ENCODE measurements around the gene FABP1. TPM values are rescaled to one million over a fixed set of nuclear protein-coding genes. Genes with fewer than 3 reads are reported as not detected.

Gene FABP1
- total and polyA plus RNA-seq, 2 donors (not counting 1 experiment from before 2014, with no cell fraction given) = not detected

DNA sequence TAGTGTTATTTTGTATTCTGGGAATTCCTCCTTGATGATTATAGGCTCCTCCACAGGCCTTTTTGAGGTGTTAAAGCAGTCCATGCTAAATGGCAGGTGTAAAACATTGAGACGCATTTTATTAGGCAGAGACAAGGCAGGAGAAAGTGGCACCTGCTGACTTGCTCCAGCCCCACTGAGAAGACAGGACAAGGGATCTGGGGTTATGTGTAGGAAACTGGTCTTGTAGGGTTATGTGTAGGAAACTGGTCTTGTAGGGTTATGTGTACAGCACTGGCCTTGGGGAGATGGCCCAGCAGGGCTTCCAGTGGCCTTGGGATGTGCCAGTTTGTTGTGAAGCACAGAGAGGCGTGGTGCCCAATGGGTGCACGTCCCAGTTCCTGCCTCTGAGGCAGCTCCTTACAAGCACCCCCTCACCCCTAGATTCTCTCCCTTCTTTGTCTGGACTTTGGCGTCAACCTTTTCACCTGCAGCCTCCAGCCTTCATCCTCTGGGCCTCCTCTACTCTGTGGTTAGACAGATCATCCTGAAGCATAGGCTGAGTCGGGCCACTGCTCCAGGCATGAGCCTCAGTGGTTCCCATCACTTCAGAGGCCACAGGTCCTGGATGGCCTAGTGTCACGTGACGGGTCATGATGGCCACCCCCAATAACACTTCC lies 921 bp upstream of the FABP1 start:
- no peak overlapping the region for H3K9ac ChIP-seq (ENCODE audit: insufficient read depth, low read length)
- H3K4me3 ChIP-seq (replicated peaks in 1 of 4; ENCODE audit: control extremely low read depth in 1 of 4, insufficient read depth in 1 of 4, low read depth in 3 of 4, low read length in 4 of 4) = no peak overlapping the region
- H3K79me2 ChIP-seq (ENCODE audit: control insufficient read depth, insufficient read depth, low read length) = no peaks in the 10 kb centered on the region
- no peaks in the 10 kb centered on the region for H3K36me3 ChIP-seq (ENCODE audit: control insufficient read depth, insufficient read depth, low read length)
- DNase-seq (ENCODE audit: low read depth in 2 of 2) = no peak
- H3K4me1 ChIP-seq (ENCODE audit: control insufficient read depth, extremely low read depth, insufficient read depth, low read length) = no peaks in the 10 kb centered on the region
- no peaks in the 10 kb centered on the region for H4K20me1 ChIP-seq (ENCODE audit: control insufficient read depth, extremely low read depth, insufficient read depth, low read length)
- H2AFZ ChIP-seq (ENCODE audit: low read length) = no peak overlapping the region
- H3K27me3 ChIP-seq (ENCODE audit: control insufficient read depth, insufficient read depth, low read length) = peaks cover 2% of the 10 kb centered on the region
- TF ChIP-seq, protein P1, sequence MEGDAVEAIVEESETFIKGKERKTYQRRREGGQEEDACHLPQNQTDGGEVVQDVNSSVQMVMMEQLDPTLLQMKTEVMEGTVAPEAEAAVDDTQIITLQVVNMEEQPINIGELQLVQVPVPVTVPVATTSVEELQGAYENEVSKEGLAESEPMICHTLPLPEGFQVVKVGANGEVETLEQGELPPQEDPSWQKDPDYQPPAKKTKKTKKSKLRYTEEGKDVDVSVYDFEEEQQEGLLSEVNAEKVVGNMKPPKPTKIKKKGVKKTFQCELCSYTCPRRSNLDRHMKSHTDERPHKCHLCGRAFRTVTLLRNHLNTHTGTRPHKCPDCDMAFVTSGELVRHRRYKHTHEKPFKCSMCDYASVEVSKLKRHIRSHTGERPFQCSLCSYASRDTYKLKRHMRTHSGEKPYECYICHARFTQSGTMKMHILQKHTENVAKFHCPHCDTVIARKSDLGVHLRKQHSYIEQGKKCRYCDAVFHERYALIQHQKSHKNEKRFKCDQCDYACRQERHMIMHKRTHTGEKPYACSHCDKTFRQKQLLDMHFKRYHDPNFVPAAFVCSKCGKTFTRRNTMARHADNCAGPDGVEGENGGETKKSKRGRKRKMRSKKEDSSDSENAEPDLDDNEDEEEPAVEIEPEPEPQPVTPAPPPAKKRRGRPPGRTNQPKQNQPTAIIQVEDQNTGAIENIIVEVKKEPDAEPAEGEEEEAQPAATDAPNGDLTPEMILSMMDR (conservative IDR thresholded peaks at IDR 0.05 in 1 of 2, IDR thresholded peaks at IDR 0.05 in 1 of 2; ENCODE audit: low read depth in 1 of 2, low read length in 2 of 2) = no peak
- TF ChIP-seq EZH2 (IDR thresholded peaks at IDR 0.05; ENCODE audit: low read length, missing control alignments) = no peak
- H3K4me2 ChIP-seq (ENCODE audit: extremely low read depth, insufficient read depth, low read length) = no peak overlapping the region
- no peaks in the 10 kb centered on the region for H3K9me3 ChIP-seq (ENCODE audit: control insufficient read depth, insufficient read depth, low read depth, low read length)
- no peak overlapping the region for H3K27ac ChIP-seq (ENCODE audit: insufficient read depth, low read length)

DNA sequence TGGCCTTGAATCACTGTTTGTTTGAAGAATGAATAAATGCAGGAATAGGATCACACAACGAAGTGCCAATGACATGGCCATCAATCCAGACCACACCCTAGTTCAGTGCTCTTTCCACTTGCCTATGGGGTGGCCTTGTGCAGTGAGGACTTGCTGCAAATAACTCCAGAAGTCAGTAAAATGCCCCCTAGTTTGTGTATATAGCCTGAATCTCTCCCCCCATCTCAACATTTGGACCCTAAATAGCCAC lies 299 bp downstream of the FABP1 start:
- H4K20me1 ChIP-seq (ENCODE audit: control insufficient read depth, extremely low read depth, insufficient read depth, low read length) = no peaks in the 10 kb centered on the region
- no peaks in the 10 kb centered on the region for H3K79me2 ChIP-seq (ENCODE audit: control insufficient read depth, insufficient read depth, low read length)
- H3K36me3 ChIP-seq (ENCODE audit: control insufficient read depth, insufficient read depth, low read length) = no peaks in the 10 kb centered on the region
- TF ChIP-seq, protein P1 (conservative IDR thresholded peaks at IDR 0.05 in 1 of 2, IDR thresholded peaks at IDR 0.05 in 1 of 2; ENCODE audit: low read depth in 1 of 2, low read length in 2 of 2) = no peak
- TF ChIP-seq EZH2 (IDR thresholded peaks at IDR 0.05; ENCODE audit: low read length, missing control alignments) = no peak
- no peak overlapping the region for H3K27ac ChIP-seq (ENCODE audit: insufficient read depth, low read length)
- no peak overlapping the region for H3K9ac ChIP-seq (ENCODE audit: insufficient read depth, low read length)
- no peaks in the 10 kb centered on the region for H3K4me1 ChIP-seq (ENCODE audit: control insufficient read depth, extremely low read depth, insufficient read depth, low read length)
- DNase-seq (ENCODE audit: low read depth in 2 of 2) = no peak
- H3K4me2 ChIP-seq (ENCODE audit: extremely low read depth, insufficient read depth, low read length) = no peak overlapping the region
- H3K27me3 ChIP-seq (ENCODE audit: control insufficient read depth, insufficient read depth, low read length) = peaks cover 2% of the 10 kb centered on the region
- no peak overlapping the region for H3K4me3 ChIP-seq (replicated peaks in 1 of 4; ENCODE audit: control extremely low read depth in 1 of 4, insufficient read depth in 1 of 4, low read depth in 3 of 4, low read length in 4 of 4)
- H3K9me3 ChIP-seq (ENCODE audit: control insufficient read depth, insufficient read depth, low read depth, low read length) = no peaks in the 10 kb centered on the region
- no peak overlapping the region for H2AFZ ChIP-seq (ENCODE audit: low read length)

DNA sequence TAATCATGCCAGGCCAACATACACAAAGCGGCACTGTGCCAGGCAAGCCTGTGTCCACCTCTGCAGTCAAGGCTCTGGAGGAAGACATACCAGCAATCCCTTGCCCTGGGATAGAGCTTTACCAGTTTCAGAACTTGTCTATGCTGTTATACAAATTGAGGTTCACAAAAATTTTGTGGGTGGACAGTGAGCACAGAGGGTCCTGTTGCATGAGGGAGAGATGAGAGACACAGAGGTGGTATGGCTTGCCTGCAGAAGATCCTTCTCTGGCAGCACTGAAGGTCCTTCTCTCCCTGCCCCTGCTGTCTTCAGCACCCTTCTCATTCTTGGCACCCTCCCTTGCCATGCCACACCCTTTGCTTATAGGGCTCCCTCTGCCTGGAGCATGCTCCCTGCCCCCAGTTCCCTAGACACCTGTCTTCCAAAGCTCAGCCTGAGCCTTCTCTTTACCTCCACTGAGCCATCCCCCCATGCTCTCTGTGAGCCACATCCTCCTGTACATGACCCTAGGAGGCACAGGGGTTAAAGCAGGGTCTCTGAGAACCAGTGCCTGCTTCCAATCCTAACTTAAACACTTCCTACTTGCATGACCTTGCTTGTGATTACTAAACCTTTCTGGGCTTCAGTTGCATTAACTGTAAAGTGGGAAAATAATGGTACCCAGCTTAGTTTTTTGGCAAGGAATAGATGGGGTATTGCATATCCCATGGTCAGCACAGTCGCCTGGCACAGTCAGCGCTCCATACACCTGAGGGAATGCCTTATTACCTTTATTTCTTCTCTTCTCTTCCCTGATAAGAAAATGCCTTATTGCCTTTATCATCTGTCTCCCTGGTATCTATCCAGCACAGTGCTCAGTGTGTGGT lies 857 bp downstream of the FABP1 start:
- Histone ChIP-seq H3K27ac (ENCODE audit: insufficient read depth, low read length) (no peak overlapping the region), H3K9ac (ENCODE audit: insufficient read depth, low read length) (no peak overlapping the region), H3K4me1 (ENCODE audit: control insufficient read depth, extremely low read depth, insufficient read depth, low read length) (no peaks in the 10 kb centered on the region), H3K79me2 (ENCODE audit: control insufficient read depth, insufficient read depth, low read length) (no peaks in the 10 kb centered on the region), H3K9me3 (ENCODE audit: control insufficient read depth, insufficient read depth, low read depth, low read length) (no peaks in the 10 kb centered on the region), H4K20me1 (ENCODE audit: control insufficient read depth, extremely low read depth, insufficient read depth, low read length) (no peaks in the 10 kb centered on the region), H3K36me3 (ENCODE audit: control insufficient read depth, insufficient read depth, low read length) (no peaks in the 10 kb centered on the region), H2AFZ (ENCODE audit: low read length) (no peak overlapping the region), H3K4me3 (replicated peaks in 1 of 4; ENCODE audit: control extremely low read depth in 1 of 4, insufficient read depth in 1 of 4, low read depth in 3 of 4, low read length in 4 of 4) (no peak overlapping the region), H3K27me3 (ENCODE audit: control insufficient read depth, insufficient read depth, low read length) (peaks cover 5% of the 10 kb centered on the region), H3K4me2 (ENCODE audit: extremely low read depth, insufficient read depth, low read length) (no peak overlapping the region)
- DNase-seq (ENCODE audit: low read depth in 2 of 2) = no peak
- TF ChIP-seq EZH2 (IDR thresholded peaks at IDR 0.05; ENCODE audit: low read length, missing control alignments) = no peak
- TF ChIP-seq, protein P1 (conservative IDR thresholded peaks at IDR 0.05 in 1 of 2, IDR thresholded peaks at IDR 0.05 in 1 of 2; ENCODE audit: low read depth in 1 of 2, low read length in 2 of 2) = no peak

All from fibroblast of lung (primary cell).